Measurements from ENCODE around the gene PSEN2. TPM values are rescaled to one million over a fixed set of nuclear protein-coding genes. Genes with fewer than 3 reads are reported as not detected.

Gene PSEN2
- total RNA-seq, 1 experiment from 2014 or later, result 17.4 TPM

GRCh38 chr1:226919995-226920394, 49.6 kb downstream of the PSEN2 start:
- no peak overlapping the region for H2BK5ac ChIP-seq (ENCODE audit: insufficient read length, low read length)
- no CpG with 5 or more reads among the region's 1 CpG for WGBS (ENCODE audit: extremely low coverage, insufficient read length, low lambda C conversion rate)
- H3K27ac Mint-ChIP-seq, result no peak overlapping the region

More at GRCh38 chr1:226919995-226920394, 49.6 kb downstream of the PSEN2 start:
- Histone ChIP-seq H3K4ac (ENCODE audit: low read depth, low read length) (no peak overlapping the region), H3K79me1 (ENCODE audit: insufficient read depth, low read depth, low read length, poor library complexity, severe bottlenecking) (no peaks in the 10 kb centered on the region), H3K18ac (ENCODE audit: insufficient read length, low read depth, low read length) (no peak overlapping the region), H3K79me2 (ENCODE audit: insufficient read depth, low read length) (no peaks in the 10 kb centered on the region), H3K9ac (ENCODE audit: extremely low read depth, insufficient read length, low read length) (no peak overlapping the region), H3K27ac (ENCODE audit: insufficient read length, low read depth, low read length) (no peak overlapping the region), H3K23me2 (ENCODE audit: insufficient read length, low read depth, low read length, poor library complexity, severe bottlenecking) (no peaks in the 10 kb centered on the region), H4K5ac (ENCODE audit: insufficient read length, low read depth, low read length) (no peak overlapping the region), H4K91ac (ENCODE audit: insufficient read length, low read depth, low read length) (no peak overlapping the region), H3K9me3 (ENCODE audit: control insufficient read depth, low read depth, low read length) (no peaks in the 10 kb centered on the region), H3K14ac (ENCODE audit: insufficient read depth, low read length) (no peak overlapping the region), H2BK120ac (ENCODE audit: low read depth, low read length, poor library complexity, severe bottlenecking) (no peak overlapping the region), H4K8ac (replicated peaks; ENCODE audit: insufficient read length, low read depth, low read length) (no peak overlapping the region), H3K56ac (ENCODE audit: insufficient read length, low read depth, low read length) (no peak overlapping the region), H3K4me1 (ENCODE audit: insufficient read depth, low read length) (no peaks in the 10 kb centered on the region), H2BK12ac (ENCODE audit: insufficient read length, low read depth, low read length) (no peak overlapping the region), H3K4me2 (ENCODE audit: insufficient read depth, insufficient read length, low read length) (no peak overlapping the region), H3K23ac (ENCODE audit: insufficient read length, low read depth, low read length) (no peak overlapping the region), H2AK5ac (ENCODE audit: insufficient read length, low read length) (no peak overlapping the region), H3T11ph (ENCODE audit: low read length) (no peak overlapping the region), H4K20me1 (ENCODE audit: control insufficient read depth, insufficient read depth, insufficient read length) (no peaks in the 10 kb centered on the region), H2AFZ (ENCODE audit: low read length) (no peak overlapping the region), H3K27me3 (ENCODE audit: insufficient read depth, low read length) (no peaks in the 10 kb centered on the region), H2BK15ac (ENCODE audit: low read depth, low read length) (no peak overlapping the region), H2BK20ac (ENCODE audit: low read depth, low read length, poor library complexity, severe bottlenecking) (no peak overlapping the region)
- no peak overlapping the region for H3K4me3 Mint-ChIP-seq
- no peak for DNase-seq
- H3K9me3 Mint-ChIP-seq, result no peaks in the 10 kb centered on the region; a peak in 1 of 5 replicates
- H3K4me1 Mint-ChIP-seq, result no peaks in the 10 kb centered on the region
- no peak for TF ChIP-seq CTCF (conservative IDR thresholded peaks at IDR 0.05)
- no peaks in the 10 kb centered on the region for H3K27me3 Mint-ChIP-seq (ENCODE audit: low read depth)
- no peaks in the 10 kb centered on the region; a peak in 2 of 7 replicates for H3K36me3 Mint-ChIP-seq (ENCODE audit: insufficient read depth in 1 of 3, low read depth in 3 of 3)
